ES-I3 (cell line): ENCODE results near the gene SPAG16.
"Not testable (repeated sequence)": the region's sequence is repeated elsewhere in the genome, so short reads cannot be mapped to it uniquely, and the experiment has no call there.

Experiments
- H3K36me3 ChIP-seq: 2 replicates; pipeline ENCODE4 v1.6.1; 2013; ENCODE audit warnings: mild to moderate bottlenecking, low read length, control low read depth, moderate library complexity; ENCODE audit not compliant: insufficient read depth
- H3K4me1 ChIP-seq: 2 replicates; pipeline ENCODE4 v1.6.1; 2013; ENCODE audit warnings: mild to moderate bottlenecking, control low read depth, low read length; ENCODE audit not compliant: insufficient read depth
- H3K9ac ChIP-seq: 2 replicates; pipeline ENCODE4 v1.6.1; 2013; ENCODE audit warnings: low read depth, mild to moderate bottlenecking, low read length, moderate library complexity
- H3K9me3 ChIP-seq: 2 replicates; pipeline ENCODE4 v1.6.1; 2013; ENCODE audit warnings: mild to moderate bottlenecking, low read length, moderate library complexity; ENCODE audit not compliant: control insufficient read depth, insufficient read depth

The SPAG16 gene

GRCh38 chr2:213991453-213992108, 707.3 kb downstream of the SPAG16 start:
- Histone ChIP-seq H3K4me1 (no peaks in the 10 kb centered on the region), H3K9me3 (no peaks in the 10 kb centered on the region), H3K36me3 (no peaks in the 10 kb centered on the region), H3K9ac (no peak overlapping the region)

GRCh38 chr2:213995400-213996105, 711.3 kb downstream of the SPAG16 start:
- no peak overlapping the region for H3K9ac ChIP-seq
- H3K4me1 ChIP-seq, result no peaks in the 10 kb centered on the region
- H3K36me3 ChIP-seq, result no peaks in the 10 kb centered on the region
- peaks cover 2% of the 10 kb centered on the region; the same call in 1 of the 2 replicates for H3K9me3 ChIP-seq

- H3K36me3 ChIP-seq, H3K9me3 ChIP-seq, H3K4me1 ChIP-seq, H3K9ac ChIP-seq: not testable (repeated sequence)
Observed at GRCh38 chr2:213998976-213999375, 714.7 kb downstream of the SPAG16 start.

- Histone ChIP-seq H3K9me3 (peaks cover 2% of the 10 kb centered on the region; the same call in 1 of the 2 replicates), H3K9ac (no peak overlapping the region), H3K4me1 (no peaks in the 10 kb centered on the region), H3K36me3 (no peaks in the 10 kb centered on the region)
Observed at GRCh38 chr2:214004463-214004862, 720.2 kb downstream of the SPAG16 start.

GRCh38 chr2:214005337-214005736, 721.1 kb downstream of the SPAG16 start:
- Histone ChIP-seq H3K4me1 (no peaks in the 10 kb centered on the region), H3K36me3 (no peaks in the 10 kb centered on the region), H3K9ac (no peak overlapping the region), H3K9me3 (no peaks in the 10 kb centered on the region)

GRCh38 chr2:214006601-214007000, 722.3 kb downstream of the SPAG16 start:
- Histone ChIP-seq H3K9me3 (no peaks in the 10 kb centered on the region), H3K4me1 (no peaks in the 10 kb centered on the region), H3K36me3 (no peaks in the 10 kb centered on the region), H3K9ac (no peak overlapping the region)

GRCh38 chr2:214011676-214012075, 727.4 kb downstream of the SPAG16 start:
- no peaks in the 10 kb centered on the region for H3K36me3 ChIP-seq
- no peak overlapping the region for H3K9ac ChIP-seq
- no peaks in the 10 kb centered on the region for H3K4me1 ChIP-seq
- H3K9me3 ChIP-seq, result no peaks in the 10 kb centered on the region

GRCh38 chr2:214014551-214015220, 730.4 kb downstream of the SPAG16 start:
- no peak overlapping the region for H3K9ac ChIP-seq

GRCh38 chr2:214019229-214019972, 735.1 kb downstream of the SPAG16 start:
- no peaks in the 10 kb centered on the region for H3K36me3 ChIP-seq
- no peaks in the 10 kb centered on the region for H3K4me1 ChIP-seq
- no peaks in the 10 kb centered on the region for H3K9me3 ChIP-seq
- no peak overlapping the region for H3K9ac ChIP-seq

More at GRCh38 chr2:214014551-214015220, 730.4 kb downstream of the SPAG16 start:
- Histone ChIP-seq H3K9me3 (no peaks in the 10 kb centered on the region), H3K4me1 (no peaks in the 10 kb centered on the region), H3K36me3 (no peaks in the 10 kb centered on the region)

GRCh38 chr2:214019973-214020345, 735.7 kb downstream of the SPAG16 start:
- Histone ChIP-seq H3K9ac (no peak overlapping the region), H3K36me3 (no peaks in the 10 kb centered on the region), H3K9me3 (no peaks in the 10 kb centered on the region), H3K4me1 (no peaks in the 10 kb centered on the region)

- Histone ChIP-seq H3K4me1 (no peaks in the 10 kb centered on the region), H3K9me3 (0 out of 2 replicates have a peak, but pooled peaks cover 2% of the 10 kb centered on the region), H3K36me3 (no peaks in the 10 kb centered on the region), H3K9ac (no peak overlapping the region)
Observed at GRCh38 chr2:214029190-214029589, 744.9 kb downstream of the SPAG16 start.

- Histone ChIP-seq H3K9me3 (0 out of 2 replicates have a peak, but pooled peaks cover 2% of the 10 kb centered on the region), H3K9ac (no peak overlapping the region), H3K36me3 (no peaks in the 10 kb centered on the region), H3K4me1 (no peaks in the 10 kb centered on the region)
Observed at GRCh38 chr2:214031566-214031965, 747.3 kb downstream of the SPAG16 start.

- Histone ChIP-seq H3K9me3 (0 out of 2 replicates have a peak, but pooled peaks cover 2% of the 10 kb centered on the region), H3K9ac (no peak overlapping the region), H3K4me1 (no peaks in the 10 kb centered on the region), H3K36me3 (no peaks in the 10 kb centered on the region)
Observed at GRCh38 chr2:214034417-214034816, 750.2 kb downstream of the SPAG16 start.

GRCh38 chr2:214035091-214035852, 751.0 kb downstream of the SPAG16 start:
- H3K9me3 ChIP-seq, result peaks cover 2% of the 10 kb centered on the region; the same call in 1 of the 2 replicates
- H3K36me3 ChIP-seq, result no peaks in the 10 kb centered on the region
- H3K4me1 ChIP-seq, result no peaks in the 10 kb centered on the region
- no peak overlapping the region for H3K9ac ChIP-seq
